GM12873 (cell line): ENCODE data around the gene PDE8A.

Source experiments
- TF ChIP-seq, protein P1 (sequence below): IDR thresholded peaks from 2 replicates; pipeline ENCODE4 v1.5.1; 2012; ENCODE audit warnings: low read depth, mild to moderate bottlenecking, moderate library complexity, low read length, control low read depth; ENCODE audit not compliant: insufficient read depth; ENCODE audit errors: missing control alignments

Gene PDE8A

DNA sequence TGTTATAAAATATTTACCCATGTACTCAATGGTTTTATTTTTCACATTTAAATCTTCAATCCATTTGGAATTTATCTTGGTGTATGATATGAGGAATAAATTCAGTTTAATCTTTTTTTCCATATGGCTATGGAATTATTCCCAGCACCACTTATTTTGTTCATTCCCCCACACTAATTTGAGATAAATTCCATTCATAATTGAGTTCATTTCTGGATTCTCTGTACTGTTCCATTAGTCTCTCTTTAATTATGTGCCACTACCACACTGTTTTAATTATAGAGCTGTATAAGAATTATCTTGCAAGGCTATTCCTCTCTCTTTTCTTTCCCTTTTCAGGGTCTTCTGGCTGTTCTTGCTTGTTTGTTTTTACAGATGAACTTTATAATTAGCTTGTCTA is 34.6 kb downstream of the PDE8A start:
- TF ChIP-seq, protein P1, sequence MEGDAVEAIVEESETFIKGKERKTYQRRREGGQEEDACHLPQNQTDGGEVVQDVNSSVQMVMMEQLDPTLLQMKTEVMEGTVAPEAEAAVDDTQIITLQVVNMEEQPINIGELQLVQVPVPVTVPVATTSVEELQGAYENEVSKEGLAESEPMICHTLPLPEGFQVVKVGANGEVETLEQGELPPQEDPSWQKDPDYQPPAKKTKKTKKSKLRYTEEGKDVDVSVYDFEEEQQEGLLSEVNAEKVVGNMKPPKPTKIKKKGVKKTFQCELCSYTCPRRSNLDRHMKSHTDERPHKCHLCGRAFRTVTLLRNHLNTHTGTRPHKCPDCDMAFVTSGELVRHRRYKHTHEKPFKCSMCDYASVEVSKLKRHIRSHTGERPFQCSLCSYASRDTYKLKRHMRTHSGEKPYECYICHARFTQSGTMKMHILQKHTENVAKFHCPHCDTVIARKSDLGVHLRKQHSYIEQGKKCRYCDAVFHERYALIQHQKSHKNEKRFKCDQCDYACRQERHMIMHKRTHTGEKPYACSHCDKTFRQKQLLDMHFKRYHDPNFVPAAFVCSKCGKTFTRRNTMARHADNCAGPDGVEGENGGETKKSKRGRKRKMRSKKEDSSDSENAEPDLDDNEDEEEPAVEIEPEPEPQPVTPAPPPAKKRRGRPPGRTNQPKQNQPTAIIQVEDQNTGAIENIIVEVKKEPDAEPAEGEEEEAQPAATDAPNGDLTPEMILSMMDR: no peak

DNA sequence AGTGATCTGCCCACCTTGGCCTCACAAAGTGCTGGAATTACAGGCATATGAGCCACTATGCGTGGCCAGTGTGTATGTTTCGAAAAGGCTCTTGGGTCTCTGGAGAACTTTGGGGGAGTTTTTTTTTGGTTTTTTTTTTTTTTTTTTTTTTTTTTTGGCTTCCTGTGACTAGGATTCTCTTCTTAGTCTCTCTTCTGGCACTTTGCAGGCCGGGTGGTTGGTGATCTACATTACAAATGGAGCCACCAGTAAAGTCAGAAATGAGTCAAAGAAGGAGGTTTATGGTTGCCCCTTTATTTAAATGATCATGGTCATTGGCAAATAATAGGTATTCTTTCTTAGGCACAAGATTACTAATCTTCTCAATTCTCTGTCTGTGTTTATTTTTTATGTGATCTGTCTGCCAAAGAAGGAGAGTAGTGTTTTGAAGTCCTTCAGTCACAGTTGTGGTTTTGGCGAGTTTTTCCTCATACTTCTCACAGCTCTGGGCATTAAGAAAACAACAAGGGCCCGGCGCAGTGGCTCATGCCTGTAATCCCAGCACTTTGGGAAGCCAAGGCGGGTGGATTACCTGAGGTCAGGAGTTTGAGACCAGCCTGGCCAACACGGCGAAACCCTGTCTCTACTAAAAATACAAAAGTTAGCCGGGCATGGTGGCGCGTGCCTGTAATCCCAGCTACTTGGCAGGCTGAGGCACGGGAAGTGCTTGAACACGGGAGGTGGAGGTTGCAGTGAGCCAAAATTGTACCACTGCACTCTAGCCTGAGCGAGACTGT is 38.3 kb downstream of the PDE8A start:
- TF ChIP-seq, protein P1: no peak

DNA sequence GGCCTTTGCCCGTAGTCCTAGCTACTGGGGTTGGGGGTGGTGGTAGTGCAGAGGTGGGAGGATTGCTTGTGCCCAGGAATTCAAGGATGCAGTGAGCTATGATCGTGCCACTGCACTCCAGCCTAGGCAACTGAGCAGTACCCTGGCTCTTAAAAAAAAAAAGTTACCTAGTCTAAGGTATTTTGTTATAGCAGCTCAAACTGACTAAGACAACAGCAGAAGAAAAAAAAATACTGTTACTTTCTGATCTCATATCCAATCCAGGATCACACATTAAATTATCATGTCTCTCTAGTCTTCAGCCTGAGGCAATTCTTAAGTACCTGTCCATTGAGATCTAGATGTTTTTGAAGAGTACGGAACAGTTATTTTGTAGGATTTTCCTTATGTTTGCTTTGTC is 39.8 kb downstream of the PDE8A start:
- TF ChIP-seq, protein P1: no peak

DNA sequence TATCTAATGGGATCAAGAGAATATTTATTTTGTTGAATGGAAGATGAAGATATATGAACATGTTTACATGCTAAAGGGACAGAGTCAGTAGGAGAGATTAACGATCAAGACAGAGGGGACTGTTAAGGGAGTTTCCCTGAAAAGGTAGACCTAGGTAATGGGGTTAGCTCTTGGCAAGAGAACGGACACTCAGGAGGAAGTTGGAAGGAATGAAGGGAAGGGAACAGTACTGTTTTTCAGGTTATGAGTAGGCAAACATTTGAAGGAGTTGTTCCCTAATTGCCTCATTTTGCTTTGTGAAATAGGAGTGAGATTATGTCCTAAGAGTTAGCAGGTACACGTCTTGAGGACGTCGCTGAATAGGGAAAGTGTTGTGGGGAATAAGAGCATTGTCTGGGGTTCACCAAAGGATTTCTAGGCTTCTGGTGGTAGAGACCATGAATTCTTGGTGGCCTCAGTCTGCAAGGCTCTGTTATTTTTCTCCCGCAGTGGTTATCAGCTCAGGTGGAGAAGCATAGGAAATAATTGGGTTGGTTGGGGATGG is 41.3 kb downstream of the PDE8A start:
- TF ChIP-seq, protein P1: no peak

DNA sequence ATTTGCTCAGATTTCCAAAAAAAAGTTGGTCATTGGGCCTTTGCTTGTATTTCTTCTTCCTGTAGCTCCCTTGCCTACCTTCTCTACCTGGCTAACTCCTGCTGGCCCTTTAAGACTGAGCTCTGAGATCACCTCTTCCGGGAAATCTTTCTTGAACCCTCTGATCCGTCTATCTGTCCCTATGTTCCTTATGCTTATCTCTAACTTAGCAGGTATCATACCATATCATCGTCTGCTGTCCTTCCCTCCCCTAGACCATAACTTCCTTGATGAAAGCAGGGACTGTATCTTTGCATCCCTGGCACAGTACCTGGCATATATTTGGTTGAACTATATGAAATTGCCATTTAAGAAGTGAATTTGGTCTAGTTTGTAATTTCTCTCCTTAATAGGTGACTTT is 42.3 kb downstream of the PDE8A start:
- TF ChIP-seq, protein P1: no peak

DNA sequence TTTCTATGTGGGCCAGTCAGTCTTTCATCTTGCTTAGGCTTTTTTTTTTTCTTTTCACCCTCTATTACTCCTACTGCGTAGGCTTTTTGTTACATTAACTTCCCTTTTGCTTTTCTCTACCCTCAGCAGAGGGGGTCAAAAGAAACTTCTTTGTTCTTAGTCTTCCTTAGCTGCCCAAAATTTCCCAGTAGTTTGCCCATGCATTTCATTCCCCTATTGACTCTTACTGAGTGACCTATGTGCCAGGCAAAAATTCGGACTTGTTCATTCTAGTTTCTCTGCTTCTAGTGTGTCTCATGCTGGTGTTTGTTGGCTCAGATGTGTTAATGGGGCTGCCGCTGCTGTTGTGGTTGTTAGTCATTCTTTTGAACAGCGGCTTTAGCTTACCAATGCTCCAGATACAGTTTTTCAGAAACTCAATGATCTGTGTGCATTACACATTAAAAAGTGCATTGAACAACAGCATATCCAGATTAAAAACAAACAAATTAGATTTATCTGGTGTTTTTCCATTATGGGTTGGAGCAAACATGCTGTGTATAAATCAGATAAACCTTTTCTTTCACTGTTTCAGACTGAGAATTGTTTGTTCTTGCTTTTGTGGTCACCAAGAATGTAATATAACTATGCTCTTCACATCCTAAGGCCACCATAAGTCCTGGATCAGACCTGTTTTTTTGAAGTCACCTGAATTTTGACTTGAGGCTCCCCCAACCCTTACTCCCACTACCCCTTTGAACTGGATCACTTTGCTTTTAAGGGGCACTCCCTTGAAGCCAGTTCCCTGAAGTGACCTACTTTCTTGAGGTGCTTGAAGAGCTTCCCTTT is 43.1 kb downstream of the PDE8A start:
- TF ChIP-seq, protein P1: no peak
